ENCODE data around the gene NGB.
"Not testable (repeated sequence)": the region's sequence is repeated elsewhere in the genome, so short reads cannot be mapped to it uniquely, and the experiment has no call there.

The NGB gene

GRCh38 chr14:77296155-77296554, 25.1 kb upstream of the NGB start:
- DNase-seq (ENCODE audit: low spot score), result no peak

GRCh38 chr14:77290705-77291104, 19.7 kb upstream of the NGB start:
- DNase-seq (ENCODE audit: low spot score), result no peak

GRCh38 chr14:77286576-77286975, 15.6 kb upstream of the NGB start:
- DNase-seq (ENCODE audit: low spot score), result no peak

GRCh38 chr14:77284466-77284865, 13.5 kb upstream of the NGB start:
- no peak for DNase-seq (ENCODE audit: low spot score)

- DNase-seq (ENCODE audit: low spot score), result no peak
Observed at GRCh38 chr14:77284066-77284465, 13.1 kb upstream of the NGB start.

GRCh38 chr14:77281852-77282410, 10.9 kb upstream of the NGB start:
- no peak for DNase-seq (ENCODE audit: low spot score)

- DNase-seq (ENCODE audit: low spot score), result not testable (repeated sequence)
Observed at GRCh38 chr14:77280921-77281320, 9.9 kb upstream of the NGB start.

- no peak for DNase-seq (ENCODE audit: low spot score)
Observed at GRCh38 chr14:77279719-77280118, 8.7 kb upstream of the NGB start.

- DNase-seq (ENCODE audit: low spot score), result no peak
Observed at GRCh38 chr14:77278461-77279230, 7.6 kb upstream of the NGB start.

GRCh38 chr14:77276959-77277358, 6.0 kb upstream of the NGB start:
- DNase-seq (ENCODE audit: low spot score), result no peak

GRCh38 chr14:77276295-77276935, 5.4 kb upstream of the NGB start:
- no peak for DNase-seq (ENCODE audit: low spot score)

- DNase-seq (ENCODE audit: low spot score), result no peak
Observed at GRCh38 chr14:77275601-77276017, 4.6 kb upstream of the NGB start.

GRCh38 chr14:77275041-77275580, 4.1 kb upstream of the NGB start:
- no peak for DNase-seq (ENCODE audit: low spot score)

GRCh38 chr14:77273796-77274195, 2.8 kb upstream of the NGB start:
- DNase-seq (ENCODE audit: low spot score), result no peak

- DNase-seq (ENCODE audit: low spot score), result no peak
Observed at GRCh38 chr14:77272261-77272660, 1.3 kb upstream of the NGB start.

GRCh38 chr14:77270361-77271112, 469 bp downstream of the NGB start:
- DNase-seq (ENCODE audit: low spot score), result no peak

- no peak for DNase-seq (ENCODE audit: low spot score)
Observed at GRCh38 chr14:77268989-77269600, 1.9 kb downstream of the NGB start.

- no peak for DNase-seq (ENCODE audit: low spot score)
Observed at GRCh38 chr14:77267937-77268699, 2.9 kb downstream of the NGB start.

GRCh38 chr14:77266336-77266735, 4.7 kb downstream of the NGB start:
- peak; percentile 34 for DNase-seq (ENCODE audit: low spot score)

- DNase-seq (ENCODE audit: low spot score), result peak; percentile 39
Observed at GRCh38 chr14:77265561-77266335, 5.3 kb downstream of the NGB start.

GRCh38 chr14:77265187-77265515, 5.9 kb downstream of the NGB start:
- DNase-seq (ENCODE audit: low spot score), result no peak

Data from ecto neural progenitor cell (in vitro differentiated cells).